ENCODE data around the gene TRIM17. TPM values are rescaled to one million over a fixed set of nuclear protein-coding genes. Genes with fewer than 3 reads are reported as not detected.
A peak's percentile ranks its signal among the peaks of the same experiment; 100 is the strongest.

The TRIM17 gene
- total and polyA plus RNA-seq, 10 donors = 0.36 to 7.1 (median 4.7) TPM

DNA sequence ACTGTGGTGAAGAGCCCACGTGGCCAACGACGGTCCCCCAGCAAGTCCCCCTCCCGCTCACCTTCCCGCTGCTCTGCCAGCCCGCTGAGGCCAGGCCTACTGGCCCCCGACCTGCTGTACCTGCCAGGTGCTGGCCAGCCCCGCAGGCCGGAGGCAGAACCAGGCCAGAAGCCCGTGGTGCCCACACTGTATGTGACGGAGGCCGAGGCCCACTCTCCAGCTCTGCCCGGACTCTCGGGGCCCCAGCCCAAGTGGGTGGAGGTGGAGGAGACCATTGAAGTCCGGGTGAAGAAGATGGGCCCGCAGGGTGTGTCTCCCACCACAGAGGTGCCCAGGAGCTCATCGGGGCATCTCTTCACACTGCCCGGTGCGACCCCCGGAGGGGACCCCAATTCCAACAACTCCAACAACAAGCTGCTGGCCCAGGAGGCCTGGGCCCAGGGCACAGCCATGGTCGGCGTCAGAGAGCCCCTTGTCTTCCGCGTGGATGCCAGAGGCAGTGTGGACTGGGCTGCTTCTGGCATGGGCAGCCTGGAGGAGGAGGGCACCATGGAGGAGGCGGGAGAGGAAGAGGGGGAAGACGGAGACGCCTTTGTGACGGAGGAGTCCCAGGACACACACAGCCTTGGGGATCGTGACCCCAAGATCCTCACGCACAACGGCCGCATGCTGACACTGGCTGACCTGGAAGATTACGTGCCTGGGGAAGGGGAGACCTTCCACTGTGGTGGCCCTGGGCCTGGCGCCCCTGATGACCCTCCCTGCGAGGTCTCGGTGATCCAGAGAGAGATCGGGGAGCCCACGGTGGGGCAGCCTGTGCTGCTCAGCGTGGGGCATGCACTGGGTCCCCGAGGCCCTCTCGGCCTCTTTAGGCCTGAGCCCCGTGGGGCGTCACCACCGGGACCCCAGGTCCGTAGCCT lies 56.8 kb downstream of the TRIM17 start:
- 78 to 94% (median 90%) methylated on average over 30 to 45 of the region's 45 CpGs for WGBS, 5 donors
- no peaks in the 10 kb centered on the region for H3K27me3 ChIP-seq (replicated peaks in 1 of 7)
- no peaks in the 10 kb centered on the region for H3K9me3 ChIP-seq

DNA sequence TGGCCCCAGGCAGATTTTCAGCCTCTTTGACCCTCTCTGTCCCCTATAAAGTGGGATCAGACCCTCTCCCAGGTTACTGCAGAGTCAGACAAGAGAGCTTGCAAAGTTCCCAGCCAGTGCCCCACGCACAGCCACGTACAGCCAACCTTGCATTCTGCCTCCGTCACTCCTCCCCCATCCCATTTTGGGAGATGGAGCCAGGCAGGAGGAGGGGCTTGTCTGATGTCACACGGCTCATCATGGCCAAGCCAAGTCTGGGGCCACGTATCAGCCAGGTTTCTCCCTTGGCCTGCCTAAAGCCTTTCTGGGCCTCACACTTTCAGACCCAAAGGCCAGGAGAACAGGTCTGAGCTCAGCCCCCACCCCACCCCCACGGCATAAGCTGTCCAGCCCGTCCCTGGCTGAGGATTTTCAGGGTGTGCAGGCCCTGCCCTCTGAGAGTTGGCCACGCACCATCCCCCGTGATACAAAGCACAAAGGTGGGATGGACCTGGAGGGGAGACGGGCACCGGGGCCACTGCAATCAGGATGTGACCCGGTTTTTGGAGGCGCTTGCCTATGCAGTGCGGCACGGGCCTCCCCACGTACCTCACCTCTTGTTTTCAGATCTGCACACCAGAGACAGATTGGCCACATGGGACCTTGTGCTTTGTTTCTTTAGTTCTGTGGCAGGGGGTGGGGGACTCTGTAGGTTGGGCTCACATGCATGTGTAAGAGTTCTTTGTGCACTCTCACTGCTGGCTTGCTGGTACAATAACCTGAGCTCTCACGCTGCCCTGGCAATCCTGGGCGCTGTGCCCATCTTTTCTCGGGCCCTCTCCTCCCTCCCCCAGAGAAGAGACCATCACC lies 57.7 kb downstream of the TRIM17 start:
- 82 to 94% (median 91%) methylated on average over 11 to 19 of the region's 19 CpGs for WGBS, 5 donors
- H3K27me3 ChIP-seq (replicated peaks in 1 of 7) = no peaks in the 10 kb centered on the region
- H3K27ac ChIP-seq = peak overlapping the region in 5 of 8 donors; percentile 83 to 92 (median 86)
- no peak for DNase-seq
- no peak overlapping the region for H3K4me3 ChIP-seq
- intact Hi-C loops (cut with DNase I; ENCODE audit: low total_unique reads) = no loop called here
- H3K36me3 ChIP-seq = no peaks in the 10 kb centered on the region
- H3K4me1 ChIP-seq = peaks cover 0 to 27% (median 6%) of the 10 kb centered on the region in 6 donors
- TF ChIP-seq, protein P1, sequence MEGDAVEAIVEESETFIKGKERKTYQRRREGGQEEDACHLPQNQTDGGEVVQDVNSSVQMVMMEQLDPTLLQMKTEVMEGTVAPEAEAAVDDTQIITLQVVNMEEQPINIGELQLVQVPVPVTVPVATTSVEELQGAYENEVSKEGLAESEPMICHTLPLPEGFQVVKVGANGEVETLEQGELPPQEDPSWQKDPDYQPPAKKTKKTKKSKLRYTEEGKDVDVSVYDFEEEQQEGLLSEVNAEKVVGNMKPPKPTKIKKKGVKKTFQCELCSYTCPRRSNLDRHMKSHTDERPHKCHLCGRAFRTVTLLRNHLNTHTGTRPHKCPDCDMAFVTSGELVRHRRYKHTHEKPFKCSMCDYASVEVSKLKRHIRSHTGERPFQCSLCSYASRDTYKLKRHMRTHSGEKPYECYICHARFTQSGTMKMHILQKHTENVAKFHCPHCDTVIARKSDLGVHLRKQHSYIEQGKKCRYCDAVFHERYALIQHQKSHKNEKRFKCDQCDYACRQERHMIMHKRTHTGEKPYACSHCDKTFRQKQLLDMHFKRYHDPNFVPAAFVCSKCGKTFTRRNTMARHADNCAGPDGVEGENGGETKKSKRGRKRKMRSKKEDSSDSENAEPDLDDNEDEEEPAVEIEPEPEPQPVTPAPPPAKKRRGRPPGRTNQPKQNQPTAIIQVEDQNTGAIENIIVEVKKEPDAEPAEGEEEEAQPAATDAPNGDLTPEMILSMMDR (IDR thresholded peaks at IDR 0.05 in 8 of 11, conservative IDR thresholded peaks at IDR 0.05 in 3 of 11) = no peak
- no peak for TF ChIP-seq POLR2AphosphoS5 (IDR thresholded peaks at IDR 0.05)
- no peak for TF ChIP-seq POLR2A (IDR thresholded peaks at IDR 0.05)
- no peaks in the 10 kb centered on the region for H3K9me3 ChIP-seq

More for the DNA sequence above, 56.8 kb downstream of the TRIM17 start:
- Histone ChIP-seq H3K27ac (peak overlapping the region; percentile 64 to 92 (median 83)), H3K36me3 (no peaks in the 10 kb centered on the region), H3K4me1 (peaks cover 0 to 27% (median 6%) of the 10 kb centered on the region in 6 donors), H3K4me3 (peak overlapping the region in 1 of 8 donors; percentile 24)
- no peak for TF ChIP-seq POLR2A (IDR thresholded peaks at IDR 0.05)
- TF ChIP-seq POLR2AphosphoS5 (IDR thresholded peaks at IDR 0.05) = no peak
- TF ChIP-seq, protein P1 (IDR thresholded peaks at IDR 0.05 in 8 of 11, conservative IDR thresholded peaks at IDR 0.05 in 3 of 11) = no peak
- peak; percentile 74 for DNase-seq
- intact Hi-C loops (cut with DNase I; ENCODE audit: low total_unique reads) = no loop called here

DNA sequence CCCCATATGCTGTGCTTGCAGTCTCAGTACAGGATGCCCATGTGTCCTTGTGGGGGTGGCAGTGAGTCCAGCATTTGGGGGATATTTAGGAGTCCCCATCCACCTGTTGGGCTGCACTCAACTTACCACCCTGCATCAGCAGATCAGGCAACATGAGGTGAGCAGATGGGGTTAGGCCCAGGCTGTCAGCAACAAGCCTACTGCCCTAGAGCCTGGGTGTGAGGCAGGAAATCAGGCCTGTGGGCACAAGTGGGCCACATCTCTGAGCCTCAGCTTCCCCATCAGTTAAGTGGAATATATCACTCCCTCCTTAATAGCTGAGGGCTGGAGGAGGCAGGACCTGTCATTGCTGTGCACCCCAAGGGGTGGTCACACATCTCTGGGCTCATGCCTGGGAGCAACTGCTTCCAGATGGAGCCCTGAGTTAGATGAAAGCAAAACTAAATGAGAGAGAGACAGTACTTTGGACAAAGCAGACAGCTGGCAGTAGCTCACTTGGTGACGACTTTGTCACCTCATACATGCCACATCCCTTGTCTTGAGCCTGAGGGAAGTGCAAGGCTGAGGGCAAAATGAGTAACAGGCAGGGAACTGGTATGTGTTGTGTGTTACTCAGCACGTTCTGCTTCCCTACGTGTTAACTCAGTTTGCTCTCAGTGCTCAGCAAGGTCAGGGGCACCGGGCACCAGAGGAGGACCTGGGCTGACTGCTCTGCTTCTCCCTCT lies 58.5 kb downstream of the TRIM17 start:
- no peak for TF ChIP-seq POLR2A (IDR thresholded peaks at IDR 0.05)
- TF ChIP-seq, protein P1 (IDR thresholded peaks at IDR 0.05 in 8 of 11, conservative IDR thresholded peaks at IDR 0.05 in 3 of 11) = no peak
- no peak for TF ChIP-seq POLR2AphosphoS5 (IDR thresholded peaks at IDR 0.05)
- WGBS, 5 donors = 49 to 68% (median 56%) methylated on average over 3 to 4 of the region's 4 CpGs
- no peaks in the 10 kb centered on the region for H3K9me3 ChIP-seq
- H3K4me1 ChIP-seq = peaks cover 0 to 27% (median 6%) of the 10 kb centered on the region in 6 donors
- H3K4me3 ChIP-seq = no peak overlapping the region
- no peaks in the 10 kb centered on the region for H3K27me3 ChIP-seq (replicated peaks in 1 of 7)
- H3K36me3 ChIP-seq = peaks cover 0 to under 1% (median 0%) of the 10 kb centered on the region in 6 donors
- no peak for DNase-seq
- intact Hi-C loops (cut with DNase I; ENCODE audit: low total_unique reads) = no loop called here
- H3K27ac ChIP-seq = peak overlapping the region in 2 of 8 donors; percentile 36 to 83

Small RNA genes within 50 kb of the gene (microRNA-seq; reads per million reads assigned to microRNA genes)
- 0 reads per million in 3 donors for gene MIR4666A
- gene MIR6742 = 0 reads per million in 3 donors

Small RNA genes within 50 kb of the gene (small RNA-seq; reads per million reads assigned to genes)
- 0 reads per million in 4 donors for gene MIR4666A

Other genes with a start within 250 kb of the TRIM17 start
- 10 to 100 TPM; 35.3 to 71.7 (median 46.0) TPM for gene OBSCN, start 208.8 kb downstream of the TRIM17 start, total RNA-seq
- 10 to 100 TPM; 12.6 to 31.6 (median 23.3) TPM for gene OBSCN, start 208.8 kb downstream of the TRIM17 start, polyA plus RNA-seq
- gene TRIM11, start 10.0 kb downstream of the TRIM17 start, total RNA-seq = 10 to 100 TPM; 33.4 to 49.4 (median 39.8) TPM
- 10 to 100 TPM; 14.1 to 26.8 (median 20.7) TPM for gene TRIM11, start 10.0 kb downstream of the TRIM17 start, polyA plus RNA-seq
- gene RNF187, start 70.5 kb upstream of the TRIM17 start, total RNA-seq = 100 to 1,000 TPM in 2 of 7 donors, 10 to 100 TPM in 5; 38.9 to 118 (median 83.8) TPM
- 10 to 100 TPM; 21.4 to 44.9 (median 30.7) TPM for gene RNF187, start 70.5 kb upstream of the TRIM17 start, polyA plus RNA-seq